SU-DHL-6 (cell line): Measurements from ENCODE around the gene TP53BP1.

Source experiments
- H2AFZ ChIP-seq: fragments of 200-600 bp; sonication (generic); 2 replicates; pipeline ENCODE4 v1.6.1; 2014; ENCODE audit warnings: low read depth, mild to moderate bottlenecking, moderate library complexity, mixed read lengths, antibody characterized with exemption, low read length; ENCODE audit not compliant: severe bottlenecking
- H3F3A ChIP-seq: fragments of 200-600 bp; shearing (Covaris generic); 2 replicates; pipeline ENCODE4 v1.6.0; 2016; ENCODE audit warnings: antibody characterized with exemption, mild to moderate bottlenecking; ENCODE audit not compliant: insufficient read depth
- H3K27ac ChIP-seq: fragments of 200-600 bp; sonication (generic); 2 replicates; pipeline ENCODE4 v1.5.1; 2016; ENCODE audit warnings: low read depth, mild to moderate bottlenecking, low read length, moderate library complexity, mixed read lengths
- H3K27me3 ChIP-seq: fragments of 200-600 bp; sonication (generic), shearing (Covaris generic); 2 replicates; pipeline ENCODE4 v1.6.0; 2014; ENCODE audit warnings: mild to moderate bottlenecking, low read length
- H3K36me3 ChIP-seq: fragments of 200-600 bp; sonication (generic); 2 replicates; pipeline ENCODE4 v1.6.1; 2014; ENCODE audit warnings: mild to moderate bottlenecking, low read length, mixed read lengths
- H3K4me2 ChIP-seq: fragments of 300-600, 200-600 bp; shearing (Covaris generic), sonication (generic); 2 replicates; pipeline ENCODE4 v1.6.0; 2014; ENCODE audit warnings: low read length, low read depth, mild to moderate bottlenecking; ENCODE audit not compliant: poor library complexity, severe bottlenecking
- H3K4me3 ChIP-seq: fragments of 200-600 bp; sonication (generic); 2 replicates; pipeline ENCODE4 v1.5.1; 2014; ENCODE audit warnings: antibody characterized with exemption, low read length, mild to moderate bottlenecking, mixed read lengths; ENCODE audit not compliant: insufficient read depth, poor library complexity, severe bottlenecking
- H3K79me2 ChIP-seq: fragments of 200-600 bp; sonication (generic); 2 replicates; pipeline ENCODE4 v1.6.1; 2014; ENCODE audit warnings: mild to moderate bottlenecking, low read length, moderate library complexity; ENCODE audit not compliant: insufficient read depth
- H3K9ac ChIP-seq: fragments of 200-600 bp; sonication (generic); 2 replicates; pipeline ENCODE4 v1.7.0; 2014; ENCODE audit warnings: mild to moderate bottlenecking, low read length
- H3K9me2 ChIP-seq: fragments of 200-600 bp; sonication (generic); replicated peaks from 2 replicates; pipeline ENCODE4 v1.6.1; 2014; ENCODE audit warnings: low read length; ENCODE audit not compliant: insufficient read depth
- H3K9me3 ChIP-seq: fragments of 200-600 bp; sonication (generic); 2 replicates; pipeline ENCODE4 v1.6.1; 2014; ENCODE audit warnings: low read length, mixed read lengths; ENCODE audit not compliant: insufficient read depth
- H4K20me1 ChIP-seq: fragments of 200-600 bp; sonication (generic); 2 replicates; pipeline ENCODE4 v1.6.1; 2014; ENCODE audit warnings: low read depth, mild to moderate bottlenecking, antibody characterized with exemption, low read length, moderate library complexity, mixed read lengths
- EZH2phosphoT487 ChIP-seq: fragments of 200-600 bp; sonication (generic), shearing (Covaris generic); conservative IDR thresholded peaks from 2 replicates; pipeline ENCODE4 v1.6.1; 2018; ENCODE audit warnings: mild to moderate bottlenecking, antibody characterized with exemption, low read length, moderate library complexity, mixed read lengths
- TF ChIP-seq, protein P1 (sequence below): fragments of 200-600 bp; sonication (generic); IDR thresholded peaks from one replicate; pipeline ENCODE4 v1.5.1; 2017; ENCODE audit warnings: antibody characterized with exemption, mild to moderate bottlenecking, low read length, moderate library complexity; ENCODE audit not compliant: insufficient read depth, poor library complexity, severe bottlenecking

Gene TP53BP1

DNA sequence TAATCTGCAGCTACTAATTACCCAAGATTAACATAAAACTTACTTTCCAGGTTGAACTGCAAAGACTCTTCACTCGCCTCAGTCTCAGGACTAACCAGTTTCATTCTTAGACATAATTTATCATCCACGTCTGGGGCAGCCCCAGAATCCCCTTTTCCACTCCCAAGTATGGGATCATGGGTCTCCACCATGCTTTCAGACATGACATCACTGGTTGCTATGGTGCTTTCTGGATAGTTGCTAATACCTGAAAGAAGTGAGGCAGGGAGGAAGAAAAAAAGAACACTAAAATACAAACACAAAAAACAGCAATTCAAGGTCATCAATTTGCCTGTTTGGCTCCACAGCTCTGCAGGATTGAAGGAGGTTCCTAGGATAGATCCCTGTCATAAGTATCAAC, 46.6 kb downstream of the TP53BP1 start:
- Histone ChIP-seq H3K9me3 (no peaks in the 10 kb centered on the region), H3K9ac (no peak overlapping the region), H2AFZ (no peak overlapping the region), H3K9me2 (no peaks in the 10 kb centered on the region), H3K4me3 (no peak overlapping the region), H3K36me3 (peaks cover under 1% of the 10 kb centered on the region; the same call in 1 of the 2 replicates), H3K27me3 (no peaks in the 10 kb centered on the region), H3K4me2 (no peak overlapping the region), H3K27ac (no peak overlapping the region), H3K79me2 (0 out of 2 replicates have a peak, but pooled peaks cover 4% of the 10 kb centered on the region), H4K20me1 (no peaks in the 10 kb centered on the region), H3F3A (peaks cover 2% of the 10 kb centered on the region; the same call in 1 of the 2 replicates)
- TF ChIP-seq, protein P1, sequence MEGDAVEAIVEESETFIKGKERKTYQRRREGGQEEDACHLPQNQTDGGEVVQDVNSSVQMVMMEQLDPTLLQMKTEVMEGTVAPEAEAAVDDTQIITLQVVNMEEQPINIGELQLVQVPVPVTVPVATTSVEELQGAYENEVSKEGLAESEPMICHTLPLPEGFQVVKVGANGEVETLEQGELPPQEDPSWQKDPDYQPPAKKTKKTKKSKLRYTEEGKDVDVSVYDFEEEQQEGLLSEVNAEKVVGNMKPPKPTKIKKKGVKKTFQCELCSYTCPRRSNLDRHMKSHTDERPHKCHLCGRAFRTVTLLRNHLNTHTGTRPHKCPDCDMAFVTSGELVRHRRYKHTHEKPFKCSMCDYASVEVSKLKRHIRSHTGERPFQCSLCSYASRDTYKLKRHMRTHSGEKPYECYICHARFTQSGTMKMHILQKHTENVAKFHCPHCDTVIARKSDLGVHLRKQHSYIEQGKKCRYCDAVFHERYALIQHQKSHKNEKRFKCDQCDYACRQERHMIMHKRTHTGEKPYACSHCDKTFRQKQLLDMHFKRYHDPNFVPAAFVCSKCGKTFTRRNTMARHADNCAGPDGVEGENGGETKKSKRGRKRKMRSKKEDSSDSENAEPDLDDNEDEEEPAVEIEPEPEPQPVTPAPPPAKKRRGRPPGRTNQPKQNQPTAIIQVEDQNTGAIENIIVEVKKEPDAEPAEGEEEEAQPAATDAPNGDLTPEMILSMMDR = no peak
- TF ChIP-seq EZH2phosphoT487 = no peak

DNA sequence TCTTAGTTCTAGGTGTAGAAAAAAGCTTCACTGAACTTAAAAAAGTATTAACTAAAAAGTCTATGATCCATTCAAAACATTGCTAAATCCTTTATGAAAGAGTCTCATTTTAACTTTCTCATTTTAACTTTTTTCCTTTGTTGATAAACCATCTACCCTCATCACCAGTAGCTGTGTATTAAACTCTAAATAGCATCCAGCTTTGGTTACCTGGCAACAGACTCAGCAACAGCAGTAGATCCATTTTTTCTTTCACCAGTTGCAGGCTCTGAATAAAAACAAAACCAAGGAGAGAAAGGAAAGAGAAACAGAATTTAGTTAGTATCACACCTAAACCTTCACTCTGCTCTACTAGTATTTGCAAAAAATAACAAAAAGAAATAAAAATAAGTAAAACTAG, 51.6 kb downstream of the TP53BP1 start:
- peaks cover 4% of the 10 kb centered on the region; the same call in 1 of the 2 replicates for H3F3A ChIP-seq
- H3K27ac ChIP-seq = no peak overlapping the region
- H2AFZ ChIP-seq = no peak overlapping the region
- H3K79me2 ChIP-seq = no peaks in the 10 kb centered on the region
- TF ChIP-seq, protein P1 = no peak
- no peak for TF ChIP-seq EZH2phosphoT487
- H4K20me1 ChIP-seq = no peaks in the 10 kb centered on the region
- H3K9me3 ChIP-seq = no peaks in the 10 kb centered on the region
- H3K9me2 ChIP-seq = no peaks in the 10 kb centered on the region
- no peak overlapping the region for H3K4me3 ChIP-seq
- no peaks in the 10 kb centered on the region for H3K27me3 ChIP-seq
- H3K36me3 ChIP-seq = peaks cover 7% of the 10 kb centered on the region; the same call in 1 of the 2 replicates
- H3K9ac ChIP-seq = no peak overlapping the region
- H3K4me2 ChIP-seq = no peak overlapping the region

DNA sequence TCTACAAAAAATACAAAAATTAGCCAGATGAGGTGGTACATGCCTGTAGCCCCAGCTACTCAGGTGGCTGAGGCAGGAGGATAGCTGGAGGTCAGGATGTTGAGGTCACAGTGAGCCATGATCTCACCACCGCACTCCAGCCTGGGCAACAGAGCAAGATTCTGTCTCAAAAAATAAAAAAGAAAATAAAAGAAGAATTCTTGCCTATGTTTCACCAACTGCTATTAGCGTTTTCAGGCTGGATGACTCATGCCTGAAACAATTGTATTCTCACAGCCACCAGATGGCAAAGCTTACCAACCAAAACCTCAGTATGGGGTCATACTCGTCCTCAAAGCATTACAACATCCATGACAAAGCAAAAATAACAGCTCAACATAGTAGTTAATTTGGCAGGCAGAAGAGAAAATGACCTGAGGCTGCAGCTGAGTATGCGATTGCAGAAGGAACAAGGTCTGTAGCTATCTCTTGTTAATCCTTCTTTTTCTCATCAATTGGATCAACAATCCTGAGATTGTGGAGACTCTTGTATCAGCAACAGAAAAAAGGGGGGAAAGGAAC, 52.2 kb downstream of the TP53BP1 start:
- Histone ChIP-seq H3K79me2 (no peaks in the 10 kb centered on the region), H3K9me2 (no peaks in the 10 kb centered on the region), H2AFZ (no peak overlapping the region), H3K9ac (no peak overlapping the region), H3F3A (peaks cover 4% of the 10 kb centered on the region; the same call in 1 of the 2 replicates), H4K20me1 (no peaks in the 10 kb centered on the region), H3K27me3 (no peaks in the 10 kb centered on the region), H3K9me3 (no peaks in the 10 kb centered on the region), H3K4me2 (no peak overlapping the region), H3K36me3 (peaks cover 7% of the 10 kb centered on the region; the same call in 1 of the 2 replicates), H3K27ac (no peak overlapping the region), H3K4me3 (no peak overlapping the region)
- TF ChIP-seq, protein P1 = no peak
- TF ChIP-seq EZH2phosphoT487 = no peak
